ENCODE results near the gene WNK2.

WNK2 gene

GRCh38 chr9:93252116-93252780 is 68.3 kb downstream of the WNK2 start:
- Histone ChIP-seq H3K4me3 (ENCODE audit: insufficient read depth in 1 of 2, low read depth in 1 of 2, low read length in 2 of 2) (no peak overlapping the region), H4K91ac (ENCODE audit: low read length) (no peak overlapping the region), H3K27me3 (ENCODE audit: control insufficient read depth in 1 of 2, insufficient read depth in 1 of 2, low read length in 2 of 2) (peaks cover 6 to 8% of the 10 kb centered on the region in 2 experiments), H3K79me1 (replicated peaks; ENCODE audit: low read length, poor library complexity, severe bottlenecking) (no peaks in the 10 kb centered on the region), H3K4me1 (ENCODE audit: control insufficient read depth, insufficient read depth, low read depth, low read length) (no peaks in the 10 kb centered on the region), H2BK12ac (ENCODE audit: low read length in 2 of 2) (no peak overlapping the region), H2BK15ac (ENCODE audit: low read depth, poor library complexity, severe bottlenecking) (no peak overlapping the region), H2BK5ac (ENCODE audit: low read depth, low read length, poor library complexity, severe bottlenecking) (no peak overlapping the region), H3K14ac (ENCODE audit: low read length in 2 of 2) (no peak overlapping the region), H3K4ac (ENCODE audit: low read depth in 1 of 2, low read length in 2 of 2) (no peak overlapping the region), H2AFZ (ENCODE audit: low read depth, low read length) (no peak overlapping the region), H3K9me3 (ENCODE audit: control insufficient read depth, low read length) (no peaks in the 10 kb centered on the region), H2BK120ac (ENCODE audit: low read depth, low read length) (no peak overlapping the region), H3K36me3 (ENCODE audit: control insufficient read depth in 1 of 2, insufficient read depth in 2 of 2, low read depth in 1 of 2, low read length in 2 of 2) (no peaks in the 10 kb centered on the region), H3K4me2 (ENCODE audit: low read length, poor library complexity, severe bottlenecking) (no peak overlapping the region), H3K18ac (ENCODE audit: low read depth in 1 of 2, low read length in 2 of 2) (no peak overlapping the region), H4K8ac (ENCODE audit: low read length) (no peak overlapping the region), H3K9ac (ENCODE audit: low read length) (no peak overlapping the region), H2AK5ac (ENCODE audit: low read length, severe bottlenecking) (no peak overlapping the region), H3K27ac (ENCODE audit: low read length, poor library complexity, severe bottlenecking) (no peak overlapping the region), H3K23ac (ENCODE audit: low read length in 2 of 2) (no peak overlapping the region)
- no peak for DNase-seq
- WGBS, result 81% methylated on average over 13 of the region's 14 CpGs

GRCh38 chr9:93252781-93253530 is 69.0 kb downstream of the WNK2 start:
- H2AFZ ChIP-seq (ENCODE audit: low read depth, low read length), result no peak overlapping the region
- no peak overlapping the region for H3K9ac ChIP-seq (ENCODE audit: low read length)
- no peak overlapping the region for H2BK5ac ChIP-seq (ENCODE audit: low read depth, low read length, poor library complexity, severe bottlenecking)
- H3K27ac ChIP-seq (ENCODE audit: low read length, poor library complexity, severe bottlenecking), result no peak overlapping the region
- H2BK12ac ChIP-seq (ENCODE audit: low read length in 2 of 2), result no peak overlapping the region
- no peak overlapping the region for H4K91ac ChIP-seq (ENCODE audit: low read length)
- no peak overlapping the region for H3K4ac ChIP-seq (ENCODE audit: low read depth in 1 of 2, low read length in 2 of 2)
- peak overlapping the region in 1 of 2 experiments; percentile 74 for H3K14ac ChIP-seq (ENCODE audit: low read length in 2 of 2)
- H4K8ac ChIP-seq (ENCODE audit: low read length), result no peak overlapping the region
- no peak overlapping the region for H2AK5ac ChIP-seq (ENCODE audit: low read length, severe bottlenecking)
- H3K18ac ChIP-seq (ENCODE audit: low read depth in 1 of 2, low read length in 2 of 2), result peak overlapping the region in 1 of 2 experiments; percentile 52
- no peak overlapping the region for H3K4me2 ChIP-seq (ENCODE audit: low read length, poor library complexity, severe bottlenecking)
- H3K36me3 ChIP-seq (ENCODE audit: control insufficient read depth in 1 of 2, insufficient read depth in 2 of 2, low read depth in 1 of 2, low read length in 2 of 2), result no peaks in the 10 kb centered on the region
- H2BK120ac ChIP-seq (ENCODE audit: low read depth, low read length), result no peak overlapping the region
- peaks cover 5 to 8% of the 10 kb centered on the region in 2 experiments for H3K27me3 ChIP-seq (ENCODE audit: control insufficient read depth in 1 of 2, insufficient read depth in 1 of 2, low read length in 2 of 2)
- no peaks in the 10 kb centered on the region for H3K79me1 ChIP-seq (replicated peaks; ENCODE audit: low read length, poor library complexity, severe bottlenecking)
- no peaks in the 10 kb centered on the region for H3K9me3 ChIP-seq (ENCODE audit: control insufficient read depth, low read length)
- H3K4me1 ChIP-seq (ENCODE audit: control insufficient read depth, insufficient read depth, low read depth, low read length), result no peaks in the 10 kb centered on the region
- no peak overlapping the region for H2BK15ac ChIP-seq (ENCODE audit: low read depth, poor library complexity, severe bottlenecking)
- no peak overlapping the region for H3K4me3 ChIP-seq (ENCODE audit: insufficient read depth in 1 of 2, low read depth in 1 of 2, low read length in 2 of 2)
- H3K23ac ChIP-seq (ENCODE audit: low read length in 2 of 2), result no peak overlapping the region
- 84% methylated on average over 19 of the region's 20 CpGs for WGBS
- DNase-seq, result no peak

- H2AFZ ChIP-seq (ENCODE audit: low read depth, low read length), result no peak overlapping the region
- H3K9me3 ChIP-seq (ENCODE audit: control insufficient read depth, low read length), result no peaks in the 10 kb centered on the region
- no peaks in the 10 kb centered on the region for H3K36me3 ChIP-seq (ENCODE audit: control insufficient read depth in 1 of 2, insufficient read depth in 2 of 2, low read depth in 1 of 2, low read length in 2 of 2)
- H3K79me1 ChIP-seq (replicated peaks; ENCODE audit: low read length, poor library complexity, severe bottlenecking), result no peaks in the 10 kb centered on the region
- H2BK120ac ChIP-seq (ENCODE audit: low read depth, low read length), result no peak overlapping the region
- DNase-seq, result no peak
- WGBS, result 87% methylated on average over 8 of the region's 10 CpGs
- no peak overlapping the region for H4K8ac ChIP-seq (ENCODE audit: low read length)
- H3K14ac ChIP-seq (ENCODE audit: low read length in 2 of 2), result no peak overlapping the region
- no peak overlapping the region for H3K18ac ChIP-seq (ENCODE audit: low read depth in 1 of 2, low read length in 2 of 2)
- no peak overlapping the region for H3K23ac ChIP-seq (ENCODE audit: low read length in 2 of 2)
- no peak overlapping the region for H3K4ac ChIP-seq (ENCODE audit: low read depth in 1 of 2, low read length in 2 of 2)
- no peak overlapping the region for H3K4me2 ChIP-seq (ENCODE audit: low read length, poor library complexity, severe bottlenecking)
- no peak overlapping the region for H3K9ac ChIP-seq (ENCODE audit: low read length)
- H2BK5ac ChIP-seq (ENCODE audit: low read depth, low read length, poor library complexity, severe bottlenecking), result no peak overlapping the region
- no peak overlapping the region for H3K27ac ChIP-seq (ENCODE audit: low read length, poor library complexity, severe bottlenecking)
- no peaks in the 10 kb centered on the region for H3K4me1 ChIP-seq (ENCODE audit: control insufficient read depth, insufficient read depth, low read depth, low read length)
- no peak overlapping the region for H3K4me3 ChIP-seq (ENCODE audit: insufficient read depth in 1 of 2, low read depth in 1 of 2, low read length in 2 of 2)
- H3K27me3 ChIP-seq (ENCODE audit: control insufficient read depth in 1 of 2, insufficient read depth in 1 of 2, low read length in 2 of 2), result peaks cover 5 to 12% of the 10 kb centered on the region in 2 experiments
- no peak overlapping the region for H2AK5ac ChIP-seq (ENCODE audit: low read length, severe bottlenecking)
- no peak overlapping the region for H4K91ac ChIP-seq (ENCODE audit: low read length)
- no peak overlapping the region for H2BK15ac ChIP-seq (ENCODE audit: low read depth, poor library complexity, severe bottlenecking)
- no peak overlapping the region for H2BK12ac ChIP-seq (ENCODE audit: low read length in 2 of 2)
Measured at GRCh38 chr9:93253633-93254032, 69.7 kb downstream of the WNK2 start.

- Histone ChIP-seq H3K9ac (ENCODE audit: low read length) (no peak overlapping the region), H2BK120ac (ENCODE audit: low read depth, low read length) (no peak overlapping the region), H3K4me3 (ENCODE audit: insufficient read depth in 1 of 2, low read depth in 1 of 2, low read length in 2 of 2) (no peak overlapping the region), H4K8ac (ENCODE audit: low read length) (no peak overlapping the region), H2BK5ac (ENCODE audit: low read depth, low read length, poor library complexity, severe bottlenecking) (no peak overlapping the region), H3K9me3 (ENCODE audit: control insufficient read depth, low read length) (no peaks in the 10 kb centered on the region), H3K4me1 (ENCODE audit: control insufficient read depth, insufficient read depth, low read depth, low read length) (no peaks in the 10 kb centered on the region), H2BK12ac (ENCODE audit: low read length in 2 of 2) (no peak overlapping the region), H3K18ac (ENCODE audit: low read depth in 1 of 2, low read length in 2 of 2) (no peak overlapping the region), H3K4ac (ENCODE audit: low read depth in 1 of 2, low read length in 2 of 2) (no peak overlapping the region), H4K91ac (ENCODE audit: low read length) (no peak overlapping the region), H3K14ac (ENCODE audit: low read length in 2 of 2) (no peak overlapping the region), H3K23ac (ENCODE audit: low read length in 2 of 2) (no peak overlapping the region), H2AK5ac (ENCODE audit: low read length, severe bottlenecking) (no peak overlapping the region), H3K27me3 (ENCODE audit: control insufficient read depth in 1 of 2, insufficient read depth in 1 of 2, low read length in 2 of 2) (peaks cover 5 to 12% of the 10 kb centered on the region in 2 experiments), H3K4me2 (ENCODE audit: low read length, poor library complexity, severe bottlenecking) (no peak overlapping the region), H3K36me3 (ENCODE audit: control insufficient read depth in 1 of 2, insufficient read depth in 2 of 2, low read depth in 1 of 2, low read length in 2 of 2) (peaks cover 0 to 2% of the 10 kb centered on the region in 2 experiments), H3K27ac (ENCODE audit: low read length, poor library complexity, severe bottlenecking) (no peak overlapping the region), H2BK15ac (ENCODE audit: low read depth, poor library complexity, severe bottlenecking) (no peak overlapping the region), H3K79me1 (replicated peaks; ENCODE audit: low read length, poor library complexity, severe bottlenecking) (no peaks in the 10 kb centered on the region), H2AFZ (ENCODE audit: low read depth, low read length) (no peak overlapping the region)
- no peak for DNase-seq
- 87% methylated on average over 14 of the region's 14 CpGs for WGBS
Measured at GRCh38 chr9:93254061-93254481, 70.1 kb downstream of the WNK2 start.
